Gastrocnemius medialis (tissue), 4 donors: ENCODE data around the gene OR7C2.

Experiments used
- CTCF ChIP-seq, 5 experiments: fragments of 450-650 bp in 3 of 5; fragments of 200-600 bp in 2 of 5; sonication (generic) in 2 of 5; IDR thresholded peaks in 4 of 5; conservative IDR thresholded peaks in 1 of 5; 1 replicate in 4 of 5; 2 replicates in 1 of 5; pipeline ENCODE4 v1.5.1; 2016 to 2019; ENCODE audit warnings: antibody characterized with exemption in 5 of 5, mild to moderate bottlenecking in 3 of 5, moderate library complexity in 3 of 5
- POLR2A ChIP-seq, 2 donors: fragments of 450-650 bp; IDR thresholded peaks; one replicate each; pipeline ENCODE4 v1.6.1; 2017; ENCODE audit warnings: antibody characterized with exemption in 2 of 2, mild to moderate bottlenecking in 2 of 2, moderate library complexity in 2 of 2

- TF ChIP-seq CTCF (IDR thresholded peaks at IDR 0.05 in 4 of 5, conservative IDR thresholded peaks at IDR 0.05 in 1 of 5) (no peak), POLR2A (IDR thresholded peaks at IDR 0.05) (no peak)
These were observed 30.2 kb downstream of the OR7C2 start for GRCh38 chr19:14971474-14971873.
